Measurements from ENCODE around the gene RMC1.
"Not testable (repeated sequence)": the region's sequence is repeated elsewhere in the genome, so short reads cannot be mapped to it uniquely, and the experiment has no call there.

Gene RMC1

GRCh38 chr18:23536204-23536603 is 32.9 kb downstream of the RMC1 start:
- DNase-seq, result no peak

GRCh38 chr18:23537274-23537673 is 34.0 kb downstream of the RMC1 start:
- DNase-seq, result no peak

- no peak for DNase-seq
Observed at GRCh38 chr18:23538001-23538400, 34.7 kb downstream of the RMC1 start.

GRCh38 chr18:23538870-23539269 is 35.6 kb downstream of the RMC1 start:
- DNase-seq, result no peak

- no peak for DNase-seq
Observed at GRCh38 chr18:23539296-23539695, 36.0 kb downstream of the RMC1 start.

- no peak for DNase-seq
Observed at GRCh38 chr18:23539911-23540525, 36.7 kb downstream of the RMC1 start.

- no peak for DNase-seq
Observed at GRCh38 chr18:23540867-23541266, 37.6 kb downstream of the RMC1 start.

- DNase-seq, result no peak
Observed at GRCh38 chr18:23541349-23542093, 38.2 kb downstream of the RMC1 start.

GRCh38 chr18:23542461-23542860 is 39.1 kb downstream of the RMC1 start:
- DNase-seq, result no peak

GRCh38 chr18:23545247-23545789 is 42.0 kb downstream of the RMC1 start:
- no peak for DNase-seq

GRCh38 chr18:23547306-23547705 is 44.0 kb downstream of the RMC1 start:
- no peak for DNase-seq

- peak; percentile 31 for DNase-seq
Observed at GRCh38 chr18:23547846-23548245, 44.5 kb downstream of the RMC1 start.

- DNase-seq, result no peak
Observed at GRCh38 chr18:23548275-23548674, 45.0 kb downstream of the RMC1 start.

- no peak for DNase-seq
Observed at GRCh38 chr18:23548719-23549118, 45.4 kb downstream of the RMC1 start.

GRCh38 chr18:23550898-23551297 is 47.6 kb downstream of the RMC1 start:
- DNase-seq, result no peak

- no peak for DNase-seq
Observed at GRCh38 chr18:23551978-23552377, 48.7 kb downstream of the RMC1 start.

GRCh38 chr18:23552505-23552904 is 49.2 kb downstream of the RMC1 start:
- no peak for DNase-seq

- DNase-seq, result no peak
Observed at GRCh38 chr18:23553887-23554286, 50.6 kb downstream of the RMC1 start.

GRCh38 chr18:23556145-23556780 is 53.0 kb downstream of the RMC1 start:
- no peak for DNase-seq

GRCh38 chr18:23557511-23557910 is 54.2 kb downstream of the RMC1 start:
- not testable (repeated sequence) for DNase-seq

- no peak for DNase-seq
Observed at GRCh38 chr18:23560186-23560585, 56.9 kb downstream of the RMC1 start.

GRCh38 chr18:23563377-23564043 is 60.2 kb downstream of the RMC1 start:
- peak; percentile 60 for DNase-seq

GRCh38 chr18:23565916-23566547 is 62.7 kb downstream of the RMC1 start:
- DNase-seq, result no peak
